Measurements from ENCODE around the gene MXD1.

DNA sequence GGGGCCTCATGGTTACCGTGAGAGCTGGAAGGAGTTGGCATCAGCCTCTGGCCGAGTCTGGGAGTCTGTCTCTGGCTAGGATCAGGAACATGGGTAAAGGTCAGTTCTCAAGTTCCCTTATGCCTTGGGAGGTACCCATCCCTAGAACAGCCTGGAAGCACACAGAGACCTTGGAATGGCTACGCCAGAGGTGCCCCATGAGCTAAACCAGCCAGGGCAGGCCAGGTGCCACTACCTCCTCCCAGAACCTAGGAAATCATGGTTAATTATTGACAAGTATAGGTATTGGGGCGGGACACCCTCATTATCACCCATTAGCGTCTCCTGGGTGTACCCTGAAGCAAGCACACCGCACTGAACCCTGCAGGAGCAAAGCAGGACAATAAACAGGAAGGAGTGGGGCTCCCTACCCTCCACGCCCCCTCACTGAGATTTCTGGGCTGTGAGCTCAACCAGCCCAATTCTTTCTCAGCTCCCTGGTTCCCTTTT, 49.5 kb downstream of the MXD1 start:
- no peak for TF ChIP-seq POLR2AphosphoS5 (IDR thresholded peaks at IDR 0.05)
- TF ChIP-seq, protein P1, sequence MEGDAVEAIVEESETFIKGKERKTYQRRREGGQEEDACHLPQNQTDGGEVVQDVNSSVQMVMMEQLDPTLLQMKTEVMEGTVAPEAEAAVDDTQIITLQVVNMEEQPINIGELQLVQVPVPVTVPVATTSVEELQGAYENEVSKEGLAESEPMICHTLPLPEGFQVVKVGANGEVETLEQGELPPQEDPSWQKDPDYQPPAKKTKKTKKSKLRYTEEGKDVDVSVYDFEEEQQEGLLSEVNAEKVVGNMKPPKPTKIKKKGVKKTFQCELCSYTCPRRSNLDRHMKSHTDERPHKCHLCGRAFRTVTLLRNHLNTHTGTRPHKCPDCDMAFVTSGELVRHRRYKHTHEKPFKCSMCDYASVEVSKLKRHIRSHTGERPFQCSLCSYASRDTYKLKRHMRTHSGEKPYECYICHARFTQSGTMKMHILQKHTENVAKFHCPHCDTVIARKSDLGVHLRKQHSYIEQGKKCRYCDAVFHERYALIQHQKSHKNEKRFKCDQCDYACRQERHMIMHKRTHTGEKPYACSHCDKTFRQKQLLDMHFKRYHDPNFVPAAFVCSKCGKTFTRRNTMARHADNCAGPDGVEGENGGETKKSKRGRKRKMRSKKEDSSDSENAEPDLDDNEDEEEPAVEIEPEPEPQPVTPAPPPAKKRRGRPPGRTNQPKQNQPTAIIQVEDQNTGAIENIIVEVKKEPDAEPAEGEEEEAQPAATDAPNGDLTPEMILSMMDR (IDR thresholded peaks at IDR 0.05) = no peak

Measured in breast epithelium (tissue), 3 donors.